GM12892 (cell line): ENCODE results near the gene B4GALT7.

ENCODE experiments used
- DNase-seq: peaks from one replicate; pipeline ENCODE4 v3.0.0; 2011; ENCODE audit not compliant: insufficient read length
- FAIRE-seq: peaks from 2 replicates; lab custom pipeline; 2011; peaks lifted over from hg19 to GRCh38; lab: Jason Lieb, UNC
- POLR2A ChIP-seq: IDR thresholded peaks from 2 replicates; pipeline ENCODE4 v1.6.1; 2011; ENCODE audit warnings: low read depth, low read length, control low read depth
- POLR2AphosphoS5 ChIP-seq: IDR thresholded peaks from 2 replicates; pipeline ENCODE4 v1.6.1; 2011; ENCODE audit warnings: low read depth, low read length, control low read depth
- TAF1 ChIP-seq: IDR thresholded peaks from 2 replicates; pipeline ENCODE4 v1.6.1; 2011; ENCODE audit warnings: low read depth, mild to moderate bottlenecking, control low read depth, low read length, borderline replicate concordance

B4GALT7 gene

GRCh38 chr5:177595991-177596774 lies 3.7 kb upstream of the B4GALT7 start:
- no peak for TF ChIP-seq POLR2AphosphoS5
- TF ChIP-seq POLR2A = no peak
- TF ChIP-seq TAF1 = no peak
- FAIRE-seq = no peak
- no peak for DNase-seq

GRCh38 chr5:177596775-177597238 lies 3.1 kb upstream of the B4GALT7 start:
- DNase-seq = no peak
- FAIRE-seq = no peak
- no peak for TF ChIP-seq POLR2A
- no peak for TF ChIP-seq TAF1
- no peak for TF ChIP-seq POLR2AphosphoS5

GRCh38 chr5:177598477-177598876 lies 1.5 kb upstream of the B4GALT7 start:
- DNase-seq = no peak
- TF ChIP-seq POLR2AphosphoS5 (peak; percentile 42; the same call in 1 of the 2 replicates), TAF1 (no peak), POLR2A (no peak)
- FAIRE-seq = no peak

- DNase-seq = no peak
- peak; percentile 64 for FAIRE-seq
These were observed 631 bp downstream of the B4GALT7 start for GRCh38 chr5:177600508-177601018.

GRCh38 chr5:177601126-177601525 lies 1.2 kb downstream of the B4GALT7 start:
- DNase-seq (no peak), FAIRE-seq (no peak)
- no peak for TF ChIP-seq POLR2A

More at GRCh38 chr5:177600508-177601018, 631 bp downstream of the B4GALT7 start:
- no peak for TF ChIP-seq TAF1
- no peak for TF ChIP-seq POLR2AphosphoS5
- TF ChIP-seq POLR2A = no peak

- no peak for DNase-seq
- FAIRE-seq = no peak
- TF ChIP-seq TAF1 (no peak), POLR2AphosphoS5 (no peak), POLR2A (no peak)
These were observed 1.9 kb downstream of the B4GALT7 start for GRCh38 chr5:177601577-177602457.

GRCh38 chr5:177602458-177602830 lies 2.5 kb downstream of the B4GALT7 start:
- DNase-seq = no peak
- FAIRE-seq = no peak
- TF ChIP-seq POLR2A (no peak), POLR2AphosphoS5 (no peak), TAF1 (no peak)

GRCh38 chr5:177603631-177604030 lies 3.7 kb downstream of the B4GALT7 start:
- no peak for TF ChIP-seq POLR2A
- TF ChIP-seq POLR2AphosphoS5 = no peak

GRCh38 chr5:177604116-177604521 lies 4.2 kb downstream of the B4GALT7 start:
- DNase-seq = no peak
- no peak for TF ChIP-seq POLR2AphosphoS5
- TF ChIP-seq TAF1 = no peak
- FAIRE-seq = no peak

More at GRCh38 chr5:177603631-177604030, 3.7 kb downstream of the B4GALT7 start:
- DNase-seq (no peak), FAIRE-seq (no peak)

- DNase-seq = no peak
- no peak for FAIRE-seq
- TF ChIP-seq POLR2AphosphoS5 = no peak
- TF ChIP-seq POLR2A = no peak
- no peak for TF ChIP-seq TAF1
These were observed 4.7 kb downstream of the B4GALT7 start for GRCh38 chr5:177604656-177605055.

- FAIRE-seq = no peak
- TF ChIP-seq POLR2A (no peak), TAF1 (no peak), POLR2AphosphoS5 (no peak)
- no peak for DNase-seq
These were observed 5.1 kb downstream of the B4GALT7 start for GRCh38 chr5:177605078-177605477.

- FAIRE-seq (no peak), DNase-seq (no peak)
- no peak for TF ChIP-seq TAF1
- no peak for TF ChIP-seq POLR2AphosphoS5
- no peak for TF ChIP-seq POLR2A
These were observed 5.7 kb downstream of the B4GALT7 start for GRCh38 chr5:177605667-177606066.
